ENCODE data around the gene SCN9A.

GRCh38 chr2:166373539-166373938, 2.2 kb downstream of the SCN9A start:
- TF ChIP-seq CTCF (IDR thresholded peaks at IDR 0.05) (no peak), POLR2A (IDR thresholded peaks at IDR 0.05) (no peak)

Data from lower leg skin (tissue), 3 donors.